Choroid plexus epithelial cell (primary cell): ENCODE data around the gene PHLDB1.

Source experiments
- DNase-seq: peaks from one replicate; pipeline ENCODE4 v3.0.0-alpha.2; 2010; ENCODE audit warnings: low read depth
- H3K4me3 ChIP-seq: 2 replicates; pipeline ENCODE4 v1.5.1; 2011; ENCODE audit warnings: low read depth, mild to moderate bottlenecking, control low read depth, low read length, moderate library complexity
- CTCF ChIP-seq: conservative IDR thresholded peaks from 2 replicates; pipeline ENCODE4 v1.5.1; 2011; ENCODE audit warnings: low read depth, mild to moderate bottlenecking, control low read depth, inconsistent platforms, low read length, moderate library complexity

Gene PHLDB1

GRCh38 chr11:118625976-118626375 lies 18.6 kb downstream of the PHLDB1 start:
- no peak for TF ChIP-seq CTCF
- H3K4me3 ChIP-seq, result no peak overlapping the region
- no peak for DNase-seq

GRCh38 chr11:118627566-118627965 lies 20.2 kb downstream of the PHLDB1 start:
- H3K4me3 ChIP-seq, result no peak overlapping the region
- no peak for DNase-seq
- TF ChIP-seq CTCF, result no peak

- TF ChIP-seq CTCF, result no peak
- DNase-seq, result no peak
- H3K4me3 ChIP-seq, result no peak overlapping the region
These were observed 20.6 kb downstream of the PHLDB1 start for GRCh38 chr11:118628031-118628430.

- no peak overlapping the region for H3K4me3 ChIP-seq
- no peak for TF ChIP-seq CTCF
- DNase-seq, result no peak
These were observed 21.0 kb downstream of the PHLDB1 start for GRCh38 chr11:118628432-118628831.

- DNase-seq, result no peak
- H3K4me3 ChIP-seq, result no peak overlapping the region
- TF ChIP-seq CTCF, result no peak
These were observed 21.6 kb downstream of the PHLDB1 start for GRCh38 chr11:118628861-118629549.

- no peak overlapping the region for H3K4me3 ChIP-seq
- TF ChIP-seq CTCF, result no peak
- DNase-seq, result no peak
These were observed 22.6 kb downstream of the PHLDB1 start for GRCh38 chr11:118629761-118630661.
